Right lobe of liver (tissue), 6 donors: ENCODE measurements around the gene MLIP. TPM values are rescaled to one million over a fixed set of nuclear protein-coding genes. Genes with fewer than 3 reads are reported as not detected.
"Not testable (repeated sequence)": the region's sequence is repeated elsewhere in the genome, so short reads cannot be mapped to it uniquely, and the experiment has no call there.

Experiments used
- ATAC-seq, 4 donors: fragments of 200-7000 bp; cut with Tn5 transposase; one replicate each; pipeline ENCODE4 v1.9.1; 2020; ENCODE audit warnings: mild to moderate bottlenecking in 4 of 4, moderate library complexity in 4 of 4
- DNase-seq, 3 donors: peaks; one replicate each; pipeline ENCODE4 v3.0.0-alpha.2; 2020
- H3K27ac ChIP-seq, 3 donors: fragments of 200-600 bp; one replicate each; pipeline ENCODE4 v1.8.0; 2022
- H3K27me3 ChIP-seq, 2 donors: fragments of 200-600 bp; one replicate each; pipeline ENCODE4 v1.8.0; 2022
- H3K36me3 ChIP-seq, 4 donors: fragments of 200-600 bp; sonication (generic) in 1 of 4; one replicate each; pipeline versions ENCODE4 v1.5.1 to v1.8.0; 2017 to 2022; ENCODE audit warnings: control low read depth in 1 of 4
- H3K4me1 ChIP-seq, 4 donors: fragments of 200-600 bp; sonication (generic) in 1 of 4; one replicate each; pipeline versions ENCODE4 v1.5.1 to v1.8.0; 2017 to 2022; ENCODE audit warnings: control low read depth in 1 of 4
- H3K4me3 ChIP-seq, 3 donors: fragments of 200-600 bp; one replicate each; pipeline ENCODE4 v1.8.0; 2022
- H3K9me3 ChIP-seq, 4 donors: fragments of 200-600 bp; sonication (generic) in 1 of 4; one replicate each; pipeline versions ENCODE4 v1.5.1 to v1.8.0; 2017 to 2022; ENCODE audit warnings: control low read depth in 1 of 4
- CTCF ChIP-seq, 4 donors: fragments of 200-600 bp in 3 of 4; fragments of 450-650 bp in 1 of 4; IDR thresholded peaks; one replicate each; pipeline versions ENCODE4 v1.5.1 to v1.8.0; 2016 to 2022; ENCODE audit warnings: antibody characterized with exemption in 4 of 4, mild to moderate bottlenecking in 2 of 4
- POLR2A ChIP-seq: fragments of 450-650 bp; IDR thresholded peaks from one replicate; pipeline ENCODE4 v1.6.1; 2017; ENCODE audit warnings: antibody characterized with exemption, mild to moderate bottlenecking
- WGBS: methylation state at CpG from one replicate; pipeline ENCODE4 v1.1.6; 2018; ENCODE audit warnings: low coverage, low lambda C conversion rate; ENCODE audit not compliant: insufficient coverage; ENCODE audit errors: missing lambda C conversion rate; 5-methylcytosine and 5-hydroxymethylcytosine counted together
- intact Hi-C, 2 donors: fragments of 100-400 bp; cut with DNase I; formaldehyde crosslinking; loops; one replicate each; pipeline versions ENCODE4 v1.11.2 to v1.14.1; 2022
- total RNA-seq, 6 experiments: library from RNA; depleted of rRNA in 2 of 6; stranded (reverse); fragments of >200 nt in 2 of 6; fragmentation: NEBNext Ultra II Directional in 3 of 6; extraction: Animal tissue kit (Norgen Biotek cat#: 25700) in 3 of 6; gene quantifications; one replicate each; pipeline versions ENCODE4 v1.1.0 to v1.2.4, GENCODE V29; 2016 to 2023
- donor health status: DM: no; HTN: yes; CAD: no.
- donor health status: DM: no; HTN: no; CAD: no.
- donor health status: DM: no; HTN: no; CAD: no.
- donor health status: DM: no; HTN: yes; CAD: no.
- donor health status: DM: no; HTN: yes; CAD: no.

Gene MLIP
- total RNA-seq, 6 experiments from 2014 or later: 20.2 to 64.6 (median 24.4) TPM

DNA sequence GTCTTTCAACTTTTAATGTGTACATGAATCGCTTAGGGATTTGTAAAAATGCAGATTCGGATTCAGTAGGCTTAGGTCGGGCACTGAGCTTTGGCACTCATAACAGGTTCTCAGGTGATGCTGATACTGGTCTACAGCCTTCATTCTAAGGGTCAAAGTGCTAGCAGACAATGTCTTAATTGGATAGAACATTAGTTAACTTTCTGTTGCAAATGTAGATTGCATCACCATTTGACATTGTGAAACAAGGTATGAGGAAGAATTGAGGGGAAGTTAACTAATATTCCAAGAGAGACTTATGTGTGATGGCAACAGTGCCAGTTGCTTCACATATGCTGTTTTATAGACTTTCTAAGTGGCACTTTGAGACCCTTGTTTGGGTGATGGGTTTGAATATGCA, 86.9 kb downstream of the MLIP start:
- Histone ChIP-seq H3K27me3 (no peaks in the 10 kb centered on the region), H3K4me1 (peaks cover 0 to 12% (median 0%) of the 10 kb centered on the region in 4 donors), H3K27ac (peak overlapping the region in 2 of 3 donors; percentile 17 to 45), H3K4me3 (no peak overlapping the region), H3K9me3 (no peaks in the 10 kb centered on the region), H3K36me3 (no peaks in the 10 kb centered on the region)
- ATAC-seq (peak; percentile 91 to 98 (median 96)), DNase-seq (peak in 1 of 3 donors; percentile 58)
- 36% methylated on average over 3 of the region's 3 CpGs for WGBS
- intact Hi-C loops: no loop called here
- TF ChIP-seq CTCF (IDR thresholded peaks at IDR 0.05) (no peak), POLR2A (no peak)

GRCh38 chr6:54203474-54204035, 92.3 kb downstream of the MLIP start:
- not testable (repeated sequence) for DNase-seq
- WGBS: 96% methylated on average over 16 of the region's 16 CpGs

GRCh38 chr6:54204921-54205591, 93.8 kb downstream of the MLIP start:
- intact Hi-C loops: no loop called here
- H3K27ac ChIP-seq: no peak overlapping the region
- H3K27me3 ChIP-seq: no peaks in the 10 kb centered on the region
- H3K4me3 ChIP-seq: no peak overlapping the region
- ATAC-seq: peak in 2 of 4 donors; percentile 45 to 50
- no peak for DNase-seq
- no peaks in the 10 kb centered on the region for H3K36me3 ChIP-seq
- WGBS: 45% methylated on average over 2 of the region's 2 CpGs
- H3K4me1 ChIP-seq: no peaks in the 10 kb centered on the region
- no peak for TF ChIP-seq CTCF (IDR thresholded peaks at IDR 0.05)
- no peak for TF ChIP-seq POLR2A
- no peaks in the 10 kb centered on the region for H3K9me3 ChIP-seq

More at GRCh38 chr6:54203474-54204035, 92.3 kb downstream of the MLIP start:
- H3K27me3 ChIP-seq, H3K36me3 ChIP-seq, intact Hi-C loops, H3K9me3 ChIP-seq, ATAC-seq, H3K27ac ChIP-seq, H3K4me1 ChIP-seq, H3K4me3 ChIP-seq: not testable (repeated sequence)

DNA sequence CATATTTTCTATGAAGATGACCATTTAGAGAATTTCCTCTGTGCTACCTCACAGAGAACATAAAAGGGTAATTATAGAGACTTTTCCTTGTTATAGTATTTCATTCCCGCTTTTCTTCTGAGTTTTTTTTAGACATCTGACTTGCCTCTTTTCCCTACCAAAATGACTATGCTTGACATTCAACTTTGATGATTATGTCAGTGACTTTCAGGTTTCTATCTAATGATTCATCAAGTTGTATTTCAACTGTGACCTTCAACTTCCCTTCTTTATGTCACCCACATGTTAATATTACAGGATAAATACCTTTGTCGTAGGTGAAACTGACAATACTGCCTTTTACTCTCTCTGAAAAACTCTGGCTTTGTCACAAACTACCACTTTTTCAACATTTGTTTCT, 95.3 kb downstream of the MLIP start:
- Histone ChIP-seq H3K27me3 (no peaks in the 10 kb centered on the region), H3K4me3 (no peak overlapping the region), H3K9me3 (no peaks in the 10 kb centered on the region), H3K27ac (no peak overlapping the region), H3K4me1 (no peaks in the 10 kb centered on the region), H3K36me3 (no peaks in the 10 kb centered on the region)
- ATAC-seq (no peak), DNase-seq (no peak)
- WGBS: 92% methylated on average over 2 of the region's 2 CpGs
- intact Hi-C loops: no loop called here
- TF ChIP-seq POLR2A (no peak), CTCF (IDR thresholded peaks at IDR 0.05) (no peak)

GRCh38 chr6:54209983-54210382, 98.7 kb downstream of the MLIP start:
- H3K27me3 ChIP-seq, DNase-seq, H3K4me1 ChIP-seq, ATAC-seq, H3K27ac ChIP-seq, H3K4me3 ChIP-seq, intact Hi-C loops, H3K36me3 ChIP-seq, H3K9me3 ChIP-seq: not testable (repeated sequence)
- WGBS: 86% methylated on average over 6 of the region's 7 CpGs
